Measurements from ENCODE around the gene CENPV.
"Not testable (repeated sequence)": the region's sequence is repeated elsewhere in the genome, so short reads cannot be mapped to it uniquely, and the experiment has no call there.

CENPV gene

DNA sequence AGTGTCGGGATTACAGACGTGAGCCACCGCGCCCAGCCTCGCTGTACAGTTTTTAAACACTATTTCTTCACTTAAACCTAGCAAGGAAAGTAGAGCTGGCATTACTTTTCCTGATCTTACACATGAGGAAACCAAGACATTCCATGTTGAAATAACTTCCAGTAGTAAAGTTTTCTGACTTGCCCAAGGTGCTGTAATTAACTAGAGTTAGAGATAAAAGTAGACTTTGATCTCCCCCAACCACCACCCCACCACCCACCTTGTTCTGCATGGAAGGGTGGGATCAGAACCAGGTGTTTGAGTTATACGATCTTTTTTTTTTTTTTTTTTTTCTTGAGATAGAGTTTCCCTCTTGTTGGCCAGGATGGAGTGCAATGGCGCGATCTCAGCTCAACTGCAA lies 47.1 kb downstream of the CENPV start:
- Mint-ChIP-seq H3K27me3 (no peaks in the 10 kb centered on the region), H3K27ac (no peak overlapping the region), H3K9me3 (no peaks in the 10 kb centered on the region), H3K36me3 (peaks cover 25% of the 10 kb centered on the region), H3K4me1 (no peaks in the 10 kb centered on the region), H3K4me3 (no peak overlapping the region)
- no peak for ATAC-seq

DNA sequence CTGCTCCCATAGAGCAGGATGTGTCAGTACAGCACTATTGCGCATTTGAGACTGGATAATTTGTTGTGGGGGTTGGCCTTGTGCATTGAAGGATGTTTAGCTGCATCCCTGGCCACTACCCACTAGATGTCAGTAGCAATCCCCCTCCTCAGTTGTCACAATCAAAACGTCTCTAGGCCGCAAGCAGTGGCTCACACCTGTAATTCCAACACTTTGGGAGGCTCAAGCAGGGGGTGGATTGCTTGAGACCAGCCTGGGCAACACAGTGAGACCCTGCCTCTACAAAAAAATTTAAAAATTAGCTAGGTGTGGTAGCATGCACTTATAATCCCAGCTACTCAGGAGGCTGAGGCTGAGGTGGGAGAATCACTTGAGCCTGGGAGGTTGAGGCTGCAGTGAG lies 48.4 kb downstream of the CENPV start:
- Mint-ChIP-seq H3K4me1 (no peaks in the 10 kb centered on the region), H3K27me3 (no peaks in the 10 kb centered on the region), H3K4me3 (no peak overlapping the region), H3K9me3 (no peaks in the 10 kb centered on the region), H3K36me3 (peaks cover 14% of the 10 kb centered on the region), H3K27ac (no peak overlapping the region)
- peak; percentile 57 for ATAC-seq

DNA sequence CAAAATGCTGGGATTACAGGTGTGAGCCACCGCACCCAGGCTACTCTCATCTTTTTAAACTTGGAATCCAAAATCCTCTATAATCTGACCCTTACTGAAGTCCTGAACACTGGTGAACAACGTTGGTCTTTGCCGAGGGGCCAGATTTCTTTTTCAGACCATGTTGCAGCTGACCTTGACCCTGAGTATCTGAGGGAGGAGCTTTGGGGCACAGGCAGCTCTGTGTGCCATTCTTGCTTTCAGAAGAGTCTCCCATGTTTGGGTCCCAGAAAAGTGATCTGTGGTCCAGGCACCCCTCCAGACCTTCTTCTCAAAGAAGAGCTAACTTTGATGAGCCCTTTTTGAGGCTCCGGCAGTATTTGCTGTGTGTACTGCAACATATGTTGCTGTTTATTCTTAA lies 50.4 kb downstream of the CENPV start:
- peaks cover 14% of the 10 kb centered on the region for H3K36me3 Mint-ChIP-seq
- H3K27me3 Mint-ChIP-seq = no peaks in the 10 kb centered on the region
- H3K27ac Mint-ChIP-seq = peak overlapping the region; percentile 67
- no peak for ATAC-seq
- no peaks in the 10 kb centered on the region for H3K9me3 Mint-ChIP-seq
- H3K4me3 Mint-ChIP-seq = no peak overlapping the region
- no peaks in the 10 kb centered on the region for H3K4me1 Mint-ChIP-seq

DNA sequence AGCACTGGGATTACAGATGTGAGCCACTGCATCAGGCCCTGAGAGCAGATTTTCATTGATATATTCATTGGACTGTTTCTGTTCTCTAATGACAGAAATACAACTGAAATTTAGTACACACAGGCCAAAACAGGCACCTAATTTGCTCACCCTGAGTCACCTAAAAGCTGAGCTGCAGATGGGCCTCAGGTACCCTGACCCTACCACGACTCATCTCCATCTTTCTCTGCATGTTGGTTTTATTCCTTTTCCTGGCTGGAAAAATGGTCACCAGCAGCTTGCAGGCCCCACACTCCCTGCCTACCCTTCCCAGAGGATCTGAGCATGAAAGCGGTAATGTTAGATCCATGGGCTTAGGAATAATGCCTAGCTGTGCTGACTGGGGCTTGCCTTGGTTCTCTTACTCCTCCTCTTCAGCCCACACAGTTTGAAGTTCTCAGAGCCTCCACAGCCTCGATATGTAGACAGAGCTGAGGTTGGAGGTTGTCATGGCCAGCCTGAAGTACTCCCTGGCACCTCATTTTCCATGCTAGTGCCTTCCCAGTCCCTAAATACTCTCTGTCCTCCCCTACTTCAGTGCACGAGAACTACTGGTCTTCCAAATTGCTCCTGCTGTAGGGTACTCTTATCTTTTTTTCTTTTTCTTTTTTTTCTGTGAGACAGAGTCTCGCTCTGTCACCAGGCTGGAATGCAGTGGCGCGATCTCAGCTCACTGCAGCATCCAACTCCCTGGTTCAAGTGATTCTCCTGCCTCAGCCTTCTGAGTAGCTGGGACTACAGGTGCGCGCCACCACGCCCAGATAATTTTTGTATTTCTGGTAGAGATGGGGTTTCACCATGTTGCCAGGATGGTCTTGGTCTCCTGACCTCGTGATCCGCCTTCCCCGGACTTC lies 51.1 kb downstream of the CENPV start:
- Mint-ChIP-seq H3K27me3 (no peaks in the 10 kb centered on the region), H3K9me3 (no peaks in the 10 kb centered on the region), H3K27ac (peak overlapping the region; percentile 67), H3K36me3 (peaks cover 14% of the 10 kb centered on the region), H3K4me1 (no peaks in the 10 kb centered on the region), H3K4me3 (no peak overlapping the region)
- ATAC-seq = no peak

DNA sequence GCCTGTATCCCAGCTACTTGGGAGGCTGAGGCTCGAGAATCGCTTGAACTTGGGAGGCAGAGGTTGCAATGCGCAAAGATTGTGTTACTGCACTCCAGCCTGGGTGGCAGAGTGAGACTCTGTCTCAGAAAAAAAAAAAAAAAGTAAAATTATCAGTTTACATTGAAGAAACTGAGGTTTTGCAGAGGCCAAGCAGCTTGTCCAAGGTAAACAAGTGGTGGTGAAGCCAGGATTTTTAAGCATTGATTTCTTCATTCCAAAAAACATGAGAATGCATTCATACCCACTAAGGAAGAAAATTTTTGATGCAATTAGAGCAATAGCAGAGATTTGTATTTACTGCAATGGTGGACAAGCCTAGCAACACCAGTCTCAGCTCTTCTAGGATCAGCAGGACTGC lies 52.7 kb downstream of the CENPV start:
- no peak for ATAC-seq
- H3K4me3 Mint-ChIP-seq = no peak overlapping the region
- no peaks in the 10 kb centered on the region for H3K4me1 Mint-ChIP-seq
- peaks cover 14% of the 10 kb centered on the region for H3K36me3 Mint-ChIP-seq
- no peaks in the 10 kb centered on the region for H3K9me3 Mint-ChIP-seq
- H3K27me3 Mint-ChIP-seq = no peaks in the 10 kb centered on the region
- H3K27ac Mint-ChIP-seq = no peak overlapping the region

DNA sequence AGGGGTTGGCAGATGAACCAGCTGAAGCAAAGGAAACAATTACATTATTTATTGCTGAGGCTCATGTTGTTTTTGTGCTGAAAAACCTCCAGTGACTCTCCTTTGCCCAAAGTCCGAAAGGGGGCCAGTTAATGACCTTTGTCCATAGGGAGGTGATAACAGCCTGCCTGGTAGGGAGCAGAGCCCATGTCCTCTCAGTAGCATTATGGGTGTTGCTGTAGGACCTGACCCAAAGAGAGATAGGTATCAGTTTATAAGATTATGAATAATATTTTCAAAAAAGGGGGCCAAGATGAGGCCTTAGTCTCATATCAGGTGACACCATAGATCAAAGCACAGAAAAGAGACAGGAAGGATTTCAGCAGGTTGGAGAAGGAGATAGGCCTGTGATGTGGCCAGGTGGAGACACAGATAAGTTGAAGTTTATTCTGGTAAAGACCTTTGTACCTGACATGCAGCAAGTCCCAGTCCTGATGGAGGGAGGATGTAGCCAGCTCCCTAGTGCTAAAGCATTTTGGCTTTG lies 55.1 kb downstream of the CENPV start:
- Mint-ChIP-seq H3K27ac (no peak overlapping the region), H3K9me3 (no peaks in the 10 kb centered on the region), H3K4me1 (peaks cover 15% of the 10 kb centered on the region), H3K36me3 (peaks cover 14% of the 10 kb centered on the region), H3K4me3 (no peak overlapping the region), H3K27me3 (no peaks in the 10 kb centered on the region)
- no peak for ATAC-seq

DNA sequence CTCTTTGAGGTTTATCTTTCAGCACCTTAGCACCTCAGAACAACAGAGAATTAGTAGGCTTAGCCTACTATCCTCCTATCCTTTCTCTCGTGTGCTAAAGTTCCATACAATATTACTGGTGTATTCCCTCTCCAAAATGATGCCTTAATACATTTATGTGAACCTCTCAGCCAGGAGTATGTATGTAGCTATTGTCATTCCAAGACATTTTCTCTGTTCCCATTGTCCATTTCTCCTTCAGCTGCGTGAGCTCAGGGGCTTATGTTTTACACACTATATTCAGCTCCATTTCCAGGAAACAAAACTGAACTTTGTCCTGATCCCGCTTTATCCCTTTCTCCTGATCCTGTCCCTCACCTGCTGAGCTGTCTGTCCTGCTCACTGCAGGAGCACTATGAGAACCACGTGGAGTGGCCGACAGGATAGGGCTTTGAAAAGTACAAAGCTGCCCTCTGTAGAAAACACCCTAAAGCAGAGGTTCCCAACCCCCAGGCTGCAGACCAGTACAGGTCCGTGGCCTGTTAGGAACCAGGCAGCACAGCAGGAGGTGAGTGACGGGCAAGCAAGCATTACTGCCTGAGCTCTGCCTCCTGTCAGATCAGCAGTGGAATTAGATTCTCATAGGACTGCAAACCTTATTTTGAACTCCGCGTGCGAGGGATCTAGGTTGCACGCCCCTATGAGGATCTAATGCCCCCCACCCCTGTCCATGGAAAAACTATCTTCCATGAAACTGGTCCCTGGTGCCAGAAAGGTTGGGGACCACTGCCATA lies 55.7 kb downstream of the CENPV start:
- Mint-ChIP-seq H3K36me3 (peaks cover 9% of the 10 kb centered on the region), H3K4me3 (no peak overlapping the region), H3K27me3 (no peaks in the 10 kb centered on the region), H3K27ac (no peak overlapping the region), H3K4me1 (peaks cover 15% of the 10 kb centered on the region), H3K9me3 (no peaks in the 10 kb centered on the region)
- no peak for ATAC-seq

DNA sequence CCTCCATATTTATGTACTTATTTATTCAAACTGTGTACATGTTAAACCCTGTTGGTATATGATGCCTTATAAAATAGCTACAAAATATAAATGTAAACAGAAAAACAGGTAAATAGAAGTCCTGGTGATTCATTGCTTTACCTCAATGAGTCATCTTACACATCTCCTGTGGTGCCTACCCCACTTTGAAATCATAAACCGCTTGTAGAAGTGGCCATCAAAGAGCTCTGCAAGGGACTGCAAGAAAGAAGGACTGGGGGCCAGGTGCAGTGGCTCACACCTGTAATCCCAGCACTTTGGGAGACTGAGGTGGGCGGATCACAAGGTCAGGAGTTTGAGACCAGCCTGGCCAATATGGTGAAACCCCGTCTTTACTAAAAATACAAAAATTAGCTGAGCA lies 57.2 kb downstream of the CENPV start:
- H3K36me3 Mint-ChIP-seq, ATAC-seq, H3K27me3 Mint-ChIP-seq, H3K27ac Mint-ChIP-seq, H3K4me3 Mint-ChIP-seq, H3K9me3 Mint-ChIP-seq: not testable (repeated sequence)
- H3K4me1 Mint-ChIP-seq = peaks cover 18% of the 10 kb centered on the region

DNA sequence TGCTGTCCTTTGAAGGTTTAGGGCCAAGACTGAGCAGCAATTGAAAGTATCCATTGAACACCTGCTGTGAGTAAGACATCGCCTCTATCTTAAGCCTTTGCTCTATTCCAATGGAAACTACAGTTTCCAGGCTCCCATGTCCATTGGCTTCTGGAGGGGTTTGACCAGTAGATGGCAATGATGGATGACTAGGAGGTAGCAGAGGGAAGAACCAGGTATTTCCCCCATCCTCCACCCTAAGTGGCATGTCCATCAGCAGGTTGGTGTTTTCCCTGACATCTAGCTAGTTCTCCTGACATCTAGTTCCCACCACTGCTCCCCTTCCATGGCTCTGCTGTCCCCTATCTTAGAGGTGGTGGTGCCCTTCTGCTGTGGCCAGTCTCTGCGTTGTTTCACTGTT lies 58.7 kb downstream of the CENPV start:
- no peak for ATAC-seq
- Mint-ChIP-seq H3K36me3 (no peaks in the 10 kb centered on the region), H3K4me1 (peaks cover 30% of the 10 kb centered on the region), H3K27ac (peak overlapping the region; percentile 61), H3K9me3 (no peaks in the 10 kb centered on the region), H3K27me3 (no peaks in the 10 kb centered on the region), H3K4me3 (no peak overlapping the region)

DNA sequence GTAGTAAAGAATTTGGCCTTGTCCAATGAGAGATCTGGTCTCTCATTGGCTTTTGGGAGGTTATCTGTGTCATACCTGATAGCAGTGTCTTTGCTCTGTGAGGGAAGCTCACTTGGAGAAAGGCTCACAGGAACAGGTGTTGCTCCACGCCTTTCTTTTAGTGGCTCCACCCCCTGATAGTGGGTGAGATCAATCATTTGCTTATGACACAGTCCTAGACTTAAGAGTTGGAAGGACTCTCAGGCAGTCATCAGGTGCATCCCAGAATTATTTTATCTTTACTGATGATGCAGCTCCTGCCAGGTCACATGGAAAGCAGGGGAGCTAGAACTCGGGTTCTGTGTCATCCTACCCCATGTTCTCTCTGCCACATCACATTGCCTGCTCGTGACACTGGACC lies 59.3 kb downstream of the CENPV start:
- H3K4me1 Mint-ChIP-seq = peaks cover 37% of the 10 kb centered on the region
- no peaks in the 10 kb centered on the region for H3K36me3 Mint-ChIP-seq
- peak overlapping the region; percentile 61 for H3K27ac Mint-ChIP-seq
- no peak for ATAC-seq
- no peaks in the 10 kb centered on the region for H3K9me3 Mint-ChIP-seq
- no peak overlapping the region for H3K4me3 Mint-ChIP-seq
- no peaks in the 10 kb centered on the region for H3K27me3 Mint-ChIP-seq
